Body of pancreas (tissue), 4 donors: ENCODE results near the gene NCK1. TPM values are rescaled to one million over a fixed set of nuclear protein-coding genes. Genes with fewer than 3 reads are reported as not detected.

Source experiments
- ATAC-seq: fragments of 150-250 bp; one replicate; pipeline ENCODE4 v1.9.1; 2016
- DNase-seq, 4 donors: peaks; one replicate each; pipeline ENCODE4 v3.0.0-alpha.2; 2019
- H3K27ac ChIP-seq, 4 donors: fragments of 200-600 bp; sonication (generic); 1 replicate in 3 of 4; 2 replicates in 1 of 4; pipeline versions ENCODE4 v1.5.1 to v1.6.1; 2016 to 2019; ENCODE audit warnings: mild to moderate bottlenecking in 1 of 4, mixed read lengths in 1 of 4, moderate library complexity in 1 of 4
- H3K27me3 ChIP-seq, 2 donors: fragments of 200-600 bp; sonication (generic); one replicate each; pipeline ENCODE4 v1.6.0; 2016; ENCODE audit warnings: mild to moderate bottlenecking in 1 of 2
- H3K36me3 ChIP-seq, 2 donors: fragments of 200-600 bp; sonication (generic); replicated peaks in 1 of 2; 2 replicates each; pipeline ENCODE4 v1.5.1; 2016; ENCODE audit warnings: low read depth in 2 of 2; ENCODE audit not compliant: insufficient read depth in 1 of 2
- H3K4me1 ChIP-seq: fragments of 200-600 bp; sonication (generic); one replicate; pipeline ENCODE4 v1.6.0; 2016
- H3K4me3 ChIP-seq, 2 donors: fragments of 200-600 bp; sonication (generic); 1 replicate in 1 of 2; 2 replicates in 1 of 2; pipeline ENCODE4 v1.5.1; 2016 to 2019
- H3K9me3 ChIP-seq, 3 donors: fragments of 200-600 bp; sonication (generic); 1 replicate in 2 of 3; 2 replicates in 1 of 3; pipeline ENCODE4 v1.5.1; 2016
- POLR2A ChIP-seq, 3 donors: fragments of 450-650 bp; IDR thresholded peaks; one replicate each; pipeline ENCODE4 v1.6.1; 2016; ENCODE audit warnings: antibody characterized with exemption in 3 of 3, mild to moderate bottlenecking in 2 of 3
- WGBS, 2 donors: methylation state at CpG; one replicate each; pipeline ENCODE4 v1.1.5; 2017; 5-methylcytosine and 5-hydroxymethylcytosine counted together
- intact Hi-C: fragments of 100-400 bp; cut with DNase I; formaldehyde crosslinking; loops from one replicate; pipeline ENCODE4 v1.15.1; 2023
- total RNA-seq, 2 donors: library from RNA; depleted of rRNA; stranded (reverse); fragments of >200 nt; gene quantifications; one replicate each; pipeline ENCODE4 v1.1.0, GENCODE V29; 2016
- TF ChIP-seq, protein P1 (sequence below), 7 experiments: fragments of 450-650 bp in 4 of 7; fragments of 200-600 bp in 3 of 7; sonication (generic) in 3 of 7; IDR thresholded peaks; one replicate each; pipeline ENCODE4 v1.5.1; 2016 to 2019; ENCODE audit warnings: antibody characterized with exemption in 7 of 7

The NCK1 gene
- total RNA-seq, 2 donors from 2014 or later = 19.4 to 20.0 TPM

DNA sequence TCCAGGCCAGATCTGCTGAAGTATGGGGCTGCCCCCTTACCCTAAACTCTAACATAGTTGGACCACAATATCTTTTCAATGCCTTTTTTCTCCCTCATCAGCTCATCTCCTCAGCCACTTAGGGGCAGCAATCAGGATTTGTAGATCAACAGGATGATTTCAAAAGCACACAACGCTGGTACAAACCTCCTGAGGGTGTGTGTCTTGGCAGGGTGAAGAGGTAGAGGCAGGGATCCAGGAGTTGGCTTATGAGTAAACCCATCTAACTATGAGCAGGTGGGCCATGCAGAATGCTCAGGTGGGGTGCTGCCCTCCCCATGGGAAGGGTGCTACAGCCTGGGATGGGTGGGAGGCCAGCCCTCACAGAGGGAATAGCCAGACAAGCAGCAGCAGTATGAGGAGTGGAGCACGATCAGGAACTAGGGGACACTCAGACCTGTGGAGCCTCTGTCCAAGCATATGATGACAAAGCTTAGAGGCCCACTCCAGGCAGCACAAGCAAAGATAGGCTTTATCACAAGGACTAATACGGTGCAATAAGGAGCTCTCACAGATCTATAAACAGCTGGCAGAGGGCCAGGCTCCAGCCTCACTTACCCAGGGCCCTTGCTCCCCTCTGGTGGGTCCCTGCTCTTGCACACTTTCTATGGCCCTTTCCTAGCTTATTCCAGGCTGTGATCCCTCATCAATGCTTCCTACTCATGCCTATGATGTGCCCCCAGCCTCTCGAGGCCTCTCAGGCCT is 127.9 kb downstream of the NCK1 start:
- intact Hi-C loops = no loop called here
- TF ChIP-seq, protein P1, sequence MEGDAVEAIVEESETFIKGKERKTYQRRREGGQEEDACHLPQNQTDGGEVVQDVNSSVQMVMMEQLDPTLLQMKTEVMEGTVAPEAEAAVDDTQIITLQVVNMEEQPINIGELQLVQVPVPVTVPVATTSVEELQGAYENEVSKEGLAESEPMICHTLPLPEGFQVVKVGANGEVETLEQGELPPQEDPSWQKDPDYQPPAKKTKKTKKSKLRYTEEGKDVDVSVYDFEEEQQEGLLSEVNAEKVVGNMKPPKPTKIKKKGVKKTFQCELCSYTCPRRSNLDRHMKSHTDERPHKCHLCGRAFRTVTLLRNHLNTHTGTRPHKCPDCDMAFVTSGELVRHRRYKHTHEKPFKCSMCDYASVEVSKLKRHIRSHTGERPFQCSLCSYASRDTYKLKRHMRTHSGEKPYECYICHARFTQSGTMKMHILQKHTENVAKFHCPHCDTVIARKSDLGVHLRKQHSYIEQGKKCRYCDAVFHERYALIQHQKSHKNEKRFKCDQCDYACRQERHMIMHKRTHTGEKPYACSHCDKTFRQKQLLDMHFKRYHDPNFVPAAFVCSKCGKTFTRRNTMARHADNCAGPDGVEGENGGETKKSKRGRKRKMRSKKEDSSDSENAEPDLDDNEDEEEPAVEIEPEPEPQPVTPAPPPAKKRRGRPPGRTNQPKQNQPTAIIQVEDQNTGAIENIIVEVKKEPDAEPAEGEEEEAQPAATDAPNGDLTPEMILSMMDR (IDR thresholded peaks at IDR 0.05) = no peak
- TF ChIP-seq POLR2A (IDR thresholded peaks at IDR 0.05) = no peak
- H3K9me3 ChIP-seq = no peaks in the 10 kb centered on the region
- DNase-seq = peak in 1 of 4 donors; percentile 18
- no peaks in the 10 kb centered on the region for H3K27me3 ChIP-seq
- no peak overlapping the region for H3K27ac ChIP-seq
- no peak overlapping the region for H3K4me3 ChIP-seq
- ATAC-seq = no peak
- no peaks in the 10 kb centered on the region for H3K36me3 ChIP-seq
- H3K4me1 ChIP-seq = peaks cover 7% of the 10 kb centered on the region
- WGBS, 2 donors = 69 to 75% methylated on average over 3 to 4 of the region's 4 CpGs

DNA sequence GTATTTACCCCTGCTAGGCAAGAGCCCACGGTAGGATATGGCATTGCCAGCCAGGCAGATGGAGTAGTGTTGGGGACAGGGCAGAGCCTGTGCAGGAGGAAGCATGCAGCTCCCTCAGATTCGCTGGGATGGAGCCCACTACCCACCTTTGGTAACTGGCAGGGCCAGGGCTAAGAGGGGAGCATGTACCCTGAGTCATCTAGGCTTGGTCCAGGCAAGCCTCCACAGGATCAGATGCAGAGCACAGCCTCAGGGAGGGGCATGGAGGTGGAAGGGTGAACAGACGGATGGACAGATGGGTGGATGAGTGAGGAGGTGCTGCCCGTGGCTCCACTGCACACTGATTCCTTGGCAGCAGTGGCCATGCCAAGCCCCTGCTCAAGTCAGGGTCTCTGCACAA is 128.8 kb downstream of the NCK1 start:
- intact Hi-C loops = no loop called here
- Histone ChIP-seq H3K27me3 (no peaks in the 10 kb centered on the region), H3K27ac (no peak overlapping the region), H3K4me1 (peaks cover 16% of the 10 kb centered on the region), H3K9me3 (no peaks in the 10 kb centered on the region), H3K4me3 (no peak overlapping the region), H3K36me3 (no peaks in the 10 kb centered on the region)
- 82 to 87% methylated on average over 4 of the region's 4 CpGs for WGBS, 2 donors
- TF ChIP-seq, protein P1 (IDR thresholded peaks at IDR 0.05) = no peak
- no peak for TF ChIP-seq POLR2A (IDR thresholded peaks at IDR 0.05)
- ATAC-seq (no peak), DNase-seq (no peak)

DNA sequence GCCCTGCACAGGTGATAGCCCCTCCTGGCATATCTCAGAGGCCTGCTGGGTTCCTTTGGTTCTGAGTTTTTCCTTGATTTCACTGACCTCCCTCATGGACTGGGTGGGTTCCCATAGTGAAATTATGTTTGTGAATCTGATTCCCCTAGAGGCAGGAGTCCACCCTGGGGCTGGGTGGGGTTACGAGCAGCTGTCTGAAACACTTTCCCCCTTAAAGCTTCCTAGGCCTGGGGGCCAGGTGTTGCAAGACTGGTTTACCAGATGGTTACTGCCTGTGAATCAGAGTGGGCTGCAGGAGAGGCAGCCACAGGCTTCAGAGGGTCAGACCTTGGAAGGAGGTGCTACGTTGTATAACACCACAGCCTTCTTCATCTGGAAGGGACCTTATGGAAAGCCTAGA is 130.1 kb downstream of the NCK1 start:
- no peak for DNase-seq
- intact Hi-C loops = no loop called here
- no peak for TF ChIP-seq POLR2A (IDR thresholded peaks at IDR 0.05)
- TF ChIP-seq, protein P1 (IDR thresholded peaks at IDR 0.05) = no peak
- 92 to 98% methylated on average over 2 of the region's 2 CpGs for WGBS, 2 donors
- Histone ChIP-seq H3K4me3 (no peak overlapping the region), H3K4me1 (peaks cover 19% of the 10 kb centered on the region), H3K27me3 (no peaks in the 10 kb centered on the region), H3K36me3 (no peaks in the 10 kb centered on the region), H3K27ac (no peak overlapping the region), H3K9me3 (no peaks in the 10 kb centered on the region)
- no peak for ATAC-seq

DNA sequence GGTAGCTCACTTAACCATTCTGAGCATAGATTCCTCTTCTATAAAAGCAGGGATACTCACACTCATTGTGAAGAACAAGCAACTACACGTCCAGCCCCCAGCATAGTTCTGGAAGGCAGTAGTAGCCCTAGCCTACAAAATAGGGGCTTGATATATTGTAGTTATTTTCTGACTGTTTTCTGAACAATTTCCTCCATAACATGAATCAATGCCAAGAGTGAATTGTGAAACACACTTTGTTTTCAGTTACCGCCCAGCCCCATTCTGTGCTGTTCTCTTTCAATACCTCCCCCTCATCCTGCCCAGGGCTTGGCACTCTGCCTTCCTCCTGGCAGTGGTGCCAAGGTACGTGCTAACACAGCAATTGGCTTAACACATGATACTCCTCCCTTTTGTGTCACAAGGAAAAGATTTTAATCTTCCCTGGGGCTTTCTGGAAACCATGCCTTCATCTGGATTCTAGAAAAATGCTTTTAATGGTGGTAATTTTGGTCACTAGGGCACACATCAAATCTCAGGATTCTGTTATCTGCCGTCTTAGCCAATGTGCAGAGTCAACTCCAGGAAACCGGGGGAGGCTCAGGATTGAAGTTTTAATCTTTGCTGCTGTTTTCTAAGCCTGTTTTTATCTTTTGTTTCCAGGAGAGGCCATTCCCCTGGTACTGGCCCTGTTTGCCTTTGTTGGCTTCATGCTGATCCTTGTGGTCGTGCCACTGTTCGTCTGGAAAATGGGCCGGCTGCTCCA is 132.9 kb downstream of the NCK1 start:
- ATAC-seq = peak; percentile 99

More for the DNA sequence above, 132.9 kb downstream of the NCK1 start:
- intact Hi-C loops = no loop called here
- no peaks in the 10 kb centered on the region for H3K9me3 ChIP-seq
- H3K27ac ChIP-seq = peak overlapping the region; percentile 46 to 85 (median 80)
- no peaks in the 10 kb centered on the region for H3K27me3 ChIP-seq
- no peak for TF ChIP-seq POLR2A (IDR thresholded peaks at IDR 0.05)
- TF ChIP-seq, protein P1 (IDR thresholded peaks at IDR 0.05) = no peak
- WGBS, 2 donors = 15 to 24% methylated on average over 8 of the region's 8 CpGs
- H3K4me1 ChIP-seq = peaks cover 19% of the 10 kb centered on the region
- peak; percentile 89 to 93 (median 92) for DNase-seq
- H3K4me3 ChIP-seq = no peak overlapping the region
- no peaks in the 10 kb centered on the region for H3K36me3 ChIP-seq
